Measurements from ENCODE around the gene MYO1E.

Gene MYO1E

GRCh38 chr15:59353994-59354416, 18.7 kb downstream of the MYO1E start:
- Mint-ChIP-seq H3K4me1 (peaks cover 16% of the 10 kb centered on the region), H3K4me3 (no peak overlapping the region), H3K36me3 (ENCODE audit: low read depth) (no peaks in the 10 kb centered on the region), H3K27ac (no peak overlapping the region), H3K9me3 (no peaks in the 10 kb centered on the region), H3K27me3 (ENCODE audit: low read depth) (peaks cover 36% of the 10 kb centered on the region)
- TF ChIP-seq CTCF (IDR thresholded peaks at IDR 0.05; ENCODE audit: unreplicated experiment in 3 of 3): no peak

- Mint-ChIP-seq H3K4me3 (no peak overlapping the region), H3K36me3 (ENCODE audit: low read depth) (no peaks in the 10 kb centered on the region), H3K27me3 (ENCODE audit: low read depth) (peaks cover 36% of the 10 kb centered on the region), H3K9me3 (no peaks in the 10 kb centered on the region), H3K27ac (no peak overlapping the region), H3K4me1 (peaks cover 16% of the 10 kb centered on the region)
- no peak for TF ChIP-seq CTCF (IDR thresholded peaks at IDR 0.05; ENCODE audit: unreplicated experiment in 3 of 3)
Observed at GRCh38 chr15:59352683-59353082, 20.0 kb downstream of the MYO1E start.

GRCh38 chr15:59352189-59352588, 20.5 kb downstream of the MYO1E start:
- H3K4me1 Mint-ChIP-seq: peaks cover 16% of the 10 kb centered on the region
- TF ChIP-seq CTCF (IDR thresholded peaks at IDR 0.05; ENCODE audit: unreplicated experiment in 3 of 3): no peak

GRCh38 chr15:59350421-59350732, 22.3 kb downstream of the MYO1E start:
- H3K9me3 Mint-ChIP-seq: no peaks in the 10 kb centered on the region
- H3K4me3 Mint-ChIP-seq: no peak overlapping the region
- H3K27ac Mint-ChIP-seq: no peak overlapping the region
- H3K4me1 Mint-ChIP-seq: peaks cover 16% of the 10 kb centered on the region
- TF ChIP-seq CTCF (IDR thresholded peaks at IDR 0.05; ENCODE audit: unreplicated experiment in 3 of 3): no peak
- H3K36me3 Mint-ChIP-seq (ENCODE audit: low read depth): no peaks in the 10 kb centered on the region
- H3K27me3 Mint-ChIP-seq (ENCODE audit: low read depth): peaks cover 26% of the 10 kb centered on the region

More at GRCh38 chr15:59352189-59352588, 20.5 kb downstream of the MYO1E start:
- H3K27ac Mint-ChIP-seq: no peak overlapping the region
- no peak overlapping the region for H3K4me3 Mint-ChIP-seq
- H3K36me3 Mint-ChIP-seq (ENCODE audit: low read depth): no peaks in the 10 kb centered on the region
- no peaks in the 10 kb centered on the region for H3K9me3 Mint-ChIP-seq
- peaks cover 34% of the 10 kb centered on the region for H3K27me3 Mint-ChIP-seq (ENCODE audit: low read depth)

GRCh38 chr15:59349680-59350420, 22.8 kb downstream of the MYO1E start:
- Mint-ChIP-seq H3K4me3 (no peak overlapping the region), H3K27me3 (ENCODE audit: low read depth) (peaks cover 21% of the 10 kb centered on the region), H3K9me3 (no peaks in the 10 kb centered on the region), H3K27ac (no peak overlapping the region), H3K4me1 (peaks cover 16% of the 10 kb centered on the region), H3K36me3 (ENCODE audit: low read depth) (no peaks in the 10 kb centered on the region)
- no peak for TF ChIP-seq CTCF (IDR thresholded peaks at IDR 0.05; ENCODE audit: unreplicated experiment in 3 of 3)

GRCh38 chr15:59347915-59348314, 24.8 kb downstream of the MYO1E start:
- TF ChIP-seq CTCF (IDR thresholded peaks at IDR 0.05; ENCODE audit: unreplicated experiment in 3 of 3): no peak
- Mint-ChIP-seq H3K9me3 (peaks cover 9% of the 10 kb centered on the region), H3K27me3 (ENCODE audit: low read depth) (peaks cover 8% of the 10 kb centered on the region), H3K4me3 (no peak overlapping the region), H3K27ac (no peak overlapping the region), H3K4me1 (peaks cover 15% of the 10 kb centered on the region), H3K36me3 (ENCODE audit: low read depth) (peaks cover 7% of the 10 kb centered on the region)

All from nephron (organoid).